Esophagus muscularis mucosa (tissue), 4 donors: ENCODE results near the gene TBC1D2. TPM values are rescaled to one million over a fixed set of nuclear protein-coding genes. Genes with fewer than 3 reads are reported as not detected.

Experiments
- DNase-seq: peaks from one replicate; pipeline ENCODE4 v3.0.0-alpha.2; 2017; ENCODE audit errors: extremely low spot score
- H3K27ac ChIP-seq, 4 donors: fragments of 200-600 bp; sonication (generic); replicated peaks in 1 of 4; 1 replicate in 3 of 4; 2 replicates in 1 of 4; pipeline ENCODE4 v1.5.1; 2016 to 2019; ENCODE audit warnings: mild to moderate bottlenecking in 1 of 4
- H3K27me3 ChIP-seq, 4 donors: fragments of 200-600 bp; sonication (generic); one replicate each; pipeline versions ENCODE4 v1.5.1 to v1.6.0; 2016 to 2019
- H3K36me3 ChIP-seq, 4 donors: fragments of 200-600 bp; sonication (generic); one replicate each; pipeline ENCODE4 v1.5.1; 2016 to 2019
- H3K4me1 ChIP-seq, 4 donors: fragments of 200-600 bp; sonication (generic); one replicate each; pipeline ENCODE4 v1.5.1; 2016 to 2019
- H3K4me3 ChIP-seq, 4 donors: fragments of 200-600 bp; sonication (generic); 1 replicate in 2 of 4; 2 replicates in 2 of 4; pipeline ENCODE4 v1.5.1; 2016 to 2019; ENCODE audit warnings: mild to moderate bottlenecking in 4 of 4, moderate library complexity in 1 of 4
- H3K9me3 ChIP-seq, 4 donors: fragments of 200-600 bp; sonication (generic); 1 replicate in 3 of 4; 2 replicates in 1 of 4; pipeline ENCODE4 v1.5.1; 2016 to 2019
- EP300 ChIP-seq: sonication (generic); formaldehyde crosslinking; IDR thresholded peaks from one replicate; pipeline ENCODE4 v1.6.1; 2017; ENCODE audit warnings: antibody characterized with exemption
- POLR2A ChIP-seq: fragments of 450-650 bp; IDR thresholded peaks from one replicate; pipeline ENCODE4 v1.6.1; 2017; ENCODE audit warnings: antibody characterized with exemption, moderate library complexity, mild to moderate bottlenecking, low read depth
- POLR2AphosphoS5 ChIP-seq, 2 donors: sonication (generic); formaldehyde crosslinking; IDR thresholded peaks; one replicate each; pipeline ENCODE4 v1.6.1; 2017; ENCODE audit warnings: antibody characterized with exemption in 2 of 2
- WGBS: methylation state at CpG from one replicate; pipeline ENCODE4 v1.1.5; 2018; 5-methylcytosine and 5-hydroxymethylcytosine counted together
- intact Hi-C: fragments of 100-400 bp; cut with DNase I; formaldehyde crosslinking; loops from one replicate; pipeline ENCODE4 v1.15.1; 2023
- total RNA-seq, 4 donors: library from RNA; depleted of rRNA; stranded (reverse); fragments of >200 nt; gene quantifications; one replicate each; pipeline versions ENCODE4 v1.1.0 to v1.2.1, GENCODE V29; 2016
- TF ChIP-seq, protein P1 (sequence below), 3 experiments: fragments of 200-600 bp in 2 of 3; fragments of 450-650 bp in 1 of 3; sonication (generic) in 2 of 3; IDR thresholded peaks; one replicate each; pipeline ENCODE4 v1.5.1; 2017 to 2019; ENCODE audit warnings: antibody characterized with exemption in 3 of 3, mild to moderate bottlenecking in 2 of 3, moderate library complexity in 1 of 3

TBC1D2 gene, protein sequence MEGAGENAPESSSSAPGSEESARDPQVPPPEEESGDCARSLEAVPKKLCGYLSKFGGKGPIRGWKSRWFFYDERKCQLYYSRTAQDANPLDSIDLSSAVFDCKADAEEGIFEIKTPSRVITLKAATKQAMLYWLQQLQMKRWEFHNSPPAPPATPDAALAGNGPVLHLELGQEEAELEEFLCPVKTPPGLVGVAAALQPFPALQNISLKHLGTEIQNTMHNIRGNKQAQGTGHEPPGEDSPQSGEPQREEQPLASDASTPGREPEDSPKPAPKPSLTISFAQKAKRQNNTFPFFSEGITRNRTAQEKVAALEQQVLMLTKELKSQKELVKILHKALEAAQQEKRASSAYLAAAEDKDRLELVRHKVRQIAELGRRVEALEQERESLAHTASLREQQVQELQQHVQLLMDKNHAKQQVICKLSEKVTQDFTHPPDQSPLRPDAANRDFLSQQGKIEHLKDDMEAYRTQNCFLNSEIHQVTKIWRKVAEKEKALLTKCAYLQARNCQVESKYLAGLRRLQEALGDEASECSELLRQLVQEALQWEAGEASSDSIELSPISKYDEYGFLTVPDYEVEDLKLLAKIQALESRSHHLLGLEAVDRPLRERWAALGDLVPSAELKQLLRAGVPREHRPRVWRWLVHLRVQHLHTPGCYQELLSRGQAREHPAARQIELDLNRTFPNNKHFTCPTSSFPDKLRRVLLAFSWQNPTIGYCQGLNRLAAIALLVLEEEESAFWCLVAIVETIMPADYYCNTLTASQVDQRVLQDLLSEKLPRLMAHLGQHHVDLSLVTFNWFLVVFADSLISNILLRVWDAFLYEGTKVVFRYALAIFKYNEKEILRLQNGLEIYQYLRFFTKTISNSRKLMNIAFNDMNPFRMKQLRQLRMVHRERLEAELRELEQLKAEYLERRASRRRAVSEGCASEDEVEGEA
- total RNA-seq: 10 to 100 TPM in 1 of 4 donors, 1 to 10 TPM in 3; 5.0 to 12.4 (median 7.3) TPM

DNA sequence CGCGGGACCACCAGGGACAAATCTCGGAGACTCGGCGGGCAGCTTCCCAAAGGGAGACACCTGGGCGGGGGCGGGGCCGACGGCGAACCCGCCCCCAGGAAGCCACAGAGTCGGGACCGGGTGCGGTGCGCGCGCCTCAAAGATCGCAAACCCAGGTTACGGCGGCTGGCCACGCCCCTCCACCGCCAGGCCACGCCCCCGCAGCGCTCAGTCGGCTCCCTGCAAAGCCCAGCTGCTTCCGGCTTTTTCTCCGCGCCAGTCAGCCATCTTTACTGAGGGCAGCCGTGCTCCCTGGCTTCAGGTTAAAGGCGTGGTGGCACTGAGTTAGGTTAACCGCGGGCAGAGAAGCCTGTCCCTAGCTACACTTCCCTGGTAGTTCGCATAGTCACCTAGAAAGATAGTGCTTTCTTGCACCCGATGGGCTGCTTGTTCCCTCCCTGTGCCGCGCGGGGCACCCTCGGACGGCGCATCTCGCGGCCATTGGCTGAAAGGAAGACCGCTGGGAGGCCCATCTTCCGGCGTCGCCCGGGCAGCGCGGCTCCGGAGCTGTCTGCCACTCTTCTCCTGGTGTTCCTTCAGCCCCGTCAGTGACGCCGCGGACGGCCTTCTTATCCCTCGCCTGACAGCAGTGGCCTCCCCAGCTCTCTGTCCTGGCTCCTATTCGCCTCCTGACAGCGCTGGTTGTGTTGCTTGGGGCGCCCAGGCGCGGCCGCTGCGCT is at the start of gene TBC1D2:
TBC1D2 (minus strand) TSS at position 72 of the 719 bp plus-strand sequence. CDS start 108 bp downstream, outside the sequence.
- H3K27ac ChIP-seq: peak within 1 kb of the TSS; percentile 92 to 96 (median 96)
- intact Hi-C loops: loop anchor here (5.0 kb wide), 1 partner anchor 273 kb away; the partner anchor contains the start of gene ANP32B
- H3K4me3 ChIP-seq: peak within 1 kb of the TSS; percentile 80 to 94 (median 90)
- no peaks in the 10 kb centered on the region for H3K27me3 ChIP-seq
- H3K36me3 ChIP-seq: peaks cover 0 to 5% (median 0%) of the 10 kb centered on the region in 4 donors
- peaks cover 26 to 44% (median 30%) of the 10 kb centered on the region in 4 donors for H3K4me1 ChIP-seq
- 0% methylated on average over 41 of the region's 64 CpGs for WGBS
- no peak for TF ChIP-seq EP300
- TF ChIP-seq, protein P1, sequence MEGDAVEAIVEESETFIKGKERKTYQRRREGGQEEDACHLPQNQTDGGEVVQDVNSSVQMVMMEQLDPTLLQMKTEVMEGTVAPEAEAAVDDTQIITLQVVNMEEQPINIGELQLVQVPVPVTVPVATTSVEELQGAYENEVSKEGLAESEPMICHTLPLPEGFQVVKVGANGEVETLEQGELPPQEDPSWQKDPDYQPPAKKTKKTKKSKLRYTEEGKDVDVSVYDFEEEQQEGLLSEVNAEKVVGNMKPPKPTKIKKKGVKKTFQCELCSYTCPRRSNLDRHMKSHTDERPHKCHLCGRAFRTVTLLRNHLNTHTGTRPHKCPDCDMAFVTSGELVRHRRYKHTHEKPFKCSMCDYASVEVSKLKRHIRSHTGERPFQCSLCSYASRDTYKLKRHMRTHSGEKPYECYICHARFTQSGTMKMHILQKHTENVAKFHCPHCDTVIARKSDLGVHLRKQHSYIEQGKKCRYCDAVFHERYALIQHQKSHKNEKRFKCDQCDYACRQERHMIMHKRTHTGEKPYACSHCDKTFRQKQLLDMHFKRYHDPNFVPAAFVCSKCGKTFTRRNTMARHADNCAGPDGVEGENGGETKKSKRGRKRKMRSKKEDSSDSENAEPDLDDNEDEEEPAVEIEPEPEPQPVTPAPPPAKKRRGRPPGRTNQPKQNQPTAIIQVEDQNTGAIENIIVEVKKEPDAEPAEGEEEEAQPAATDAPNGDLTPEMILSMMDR (IDR thresholded peaks at IDR 0.05): peak in 2 of 3 experiments; percentile 21 to 24
- peak; percentile 23 for TF ChIP-seq POLR2A
- peak; percentile 80 to 86 for TF ChIP-seq POLR2AphosphoS5 (IDR thresholded peaks at IDR 0.05)
- H3K9me3 ChIP-seq: no peaks in the 10 kb centered on the region
- DNase-seq: peak; percentile 98

DNA sequence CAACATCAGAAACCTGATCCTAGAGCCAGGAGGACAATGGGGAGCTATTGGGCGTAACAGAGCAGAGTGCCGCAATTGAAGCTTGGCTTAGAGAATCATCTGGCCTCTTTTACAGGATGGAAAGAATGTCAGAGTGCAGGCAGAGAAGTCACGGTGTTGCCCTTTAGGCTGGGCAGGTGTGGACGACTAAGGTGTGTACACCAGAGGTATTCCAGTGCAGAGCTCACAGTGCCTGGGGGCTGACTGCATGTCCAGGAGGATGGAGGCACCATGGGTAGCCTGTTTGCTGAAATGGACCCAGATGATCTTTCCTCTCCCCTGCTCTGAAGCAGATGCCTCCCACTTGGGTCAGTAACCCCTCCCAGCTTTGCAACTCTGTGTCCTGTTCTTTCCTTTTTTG is 48.9 kb upstream of the TBC1D2 start:
- Histone ChIP-seq H3K36me3 (no peaks in the 10 kb centered on the region), H3K27ac (no peak overlapping the region), H3K4me1 (peaks cover 0 to 3% (median 0%) of the 10 kb centered on the region in 4 donors), H3K9me3 (no peaks in the 10 kb centered on the region), H3K27me3 (peaks cover 0 to 2% (median 0%) of the 10 kb centered on the region in 4 donors), H3K4me3 (no peak overlapping the region)
- intact Hi-C loops: no loop called here
- DNase-seq: no peak
- WGBS: 88% methylated on average over 4 of the region's 4 CpGs
- TF ChIP-seq, protein P1 (IDR thresholded peaks at IDR 0.05): no peak
- no peak for TF ChIP-seq POLR2AphosphoS5 (IDR thresholded peaks at IDR 0.05)
- TF ChIP-seq EP300: no peak
- TF ChIP-seq POLR2A: no peak

DNA sequence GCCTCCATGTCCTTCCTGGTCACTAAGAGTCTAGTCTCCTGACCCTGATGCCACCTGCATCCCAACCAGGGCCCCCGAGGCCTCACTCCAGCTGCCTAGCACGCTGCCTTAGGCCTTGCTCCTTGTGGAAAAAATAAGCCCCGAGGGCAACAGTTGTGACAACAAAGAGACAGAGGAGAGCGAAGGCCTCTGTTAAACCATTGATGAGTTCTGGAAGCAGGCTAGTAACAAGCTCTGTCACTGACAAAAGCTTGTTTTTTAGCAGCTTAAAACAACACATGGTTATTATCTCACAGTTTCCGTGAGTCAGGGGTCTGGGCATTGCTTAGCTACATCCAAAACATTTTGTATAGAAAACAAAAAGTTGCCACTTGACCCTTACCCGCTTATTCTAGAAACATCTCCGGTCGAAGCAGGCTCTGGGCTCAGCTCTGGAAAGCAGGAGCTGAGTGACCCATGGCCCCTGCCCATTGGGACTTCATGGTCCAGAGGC is 48.2 kb upstream of the TBC1D2 start:
- WGBS: 78% methylated on average over 8 of the region's 8 CpGs

More for the DNA sequence above, 48.2 kb upstream of the TBC1D2 start:
- H3K9me3 ChIP-seq: no peaks in the 10 kb centered on the region
- peaks cover 0 to 7% (median 0%) of the 10 kb centered on the region in 4 donors for H3K27me3 ChIP-seq
- peaks cover 0 to 3% (median 0%) of the 10 kb centered on the region in 4 donors for H3K4me1 ChIP-seq
- H3K4me3 ChIP-seq: no peak overlapping the region
- H3K36me3 ChIP-seq: no peaks in the 10 kb centered on the region
- DNase-seq: no peak
- TF ChIP-seq POLR2AphosphoS5 (IDR thresholded peaks at IDR 0.05): no peak
- TF ChIP-seq POLR2A: no peak
- TF ChIP-seq, protein P1 (IDR thresholded peaks at IDR 0.05): no peak
- TF ChIP-seq EP300: no peak
- H3K27ac ChIP-seq: no peak overlapping the region
- intact Hi-C loops: no loop called here
